Gastroesophageal sphincter (tissue), 4 donors: ENCODE results near the gene BTBD1. TPM values are rescaled to one million over a fixed set of nuclear protein-coding genes. Genes with fewer than 3 reads are reported as not detected.

Experiments
- ATAC-seq: fragments of 150-250 bp; one replicate; pipeline ENCODE4 v1.9.1; 2016; ENCODE audit warnings: mild to moderate bottlenecking, moderate library complexity
- H3K27ac ChIP-seq, 4 donors: fragments of 200-600 bp; sonication (generic) in 3 of 4; 1 replicate in 3 of 4; 2 replicates in 1 of 4; pipeline ENCODE4 v1.5.1; 2016 to 2019
- H3K27me3 ChIP-seq: fragments of 200-600 bp; sonication (generic); one replicate; pipeline ENCODE4 v1.5.1; 2019
- H3K36me3 ChIP-seq, 2 donors: fragments of 200-600 bp; sonication (generic); one replicate each; pipeline ENCODE4 v1.5.1; 2019; ENCODE audit warnings: control low read depth in 1 of 2
- H3K4me1 ChIP-seq, 3 donors: fragments of 200-600 bp; sonication (generic); 1 replicate in 2 of 3; 2 replicates in 1 of 3; pipeline ENCODE4 v1.5.1; 2016 to 2019; ENCODE audit warnings: control low read depth in 2 of 3
- H3K4me3 ChIP-seq, 2 donors: fragments of 200-600 bp; sonication (generic); one replicate each; pipeline ENCODE4 v1.5.1; 2019; ENCODE audit warnings: mild to moderate bottlenecking in 1 of 2, moderate library complexity in 1 of 2
- H3K9me3 ChIP-seq, 3 donors: fragments of 200-600 bp; sonication (generic); one replicate each; pipeline ENCODE4 v1.5.1; 2017 to 2019; ENCODE audit warnings: control low read depth in 2 of 3
- CTCF ChIP-seq, 4 experiments: fragments of 200-600 bp in 2 of 4; fragments of 450-650 bp in 2 of 4; sonication (generic) in 1 of 4; IDR thresholded peaks; one replicate each; pipeline ENCODE4 v1.5.1; 2017 to 2019; ENCODE audit warnings: antibody characterized with exemption in 4 of 4, mild to moderate bottlenecking in 2 of 4, moderate library complexity in 2 of 4
- EP300 ChIP-seq: sonication (generic); formaldehyde crosslinking; IDR thresholded peaks from one replicate; pipeline ENCODE4 v1.6.1; 2017; ENCODE audit warnings: antibody characterized with exemption, mild to moderate bottlenecking
- POLR2A ChIP-seq, 2 donors: fragments of 450-650 bp; IDR thresholded peaks; one replicate each; pipeline ENCODE4 v1.6.1; 2017; ENCODE audit warnings: antibody characterized with exemption in 2 of 2, mild to moderate bottlenecking in 2 of 2, moderate library complexity in 1 of 2
- POLR2AphosphoS5 ChIP-seq: sonication (generic); formaldehyde crosslinking; IDR thresholded peaks from one replicate; pipeline ENCODE4 v1.6.1; 2017; ENCODE audit warnings: antibody characterized with exemption
- WGBS, 2 donors: methylation state at CpG; one replicate each; pipeline ENCODE4 v1.1.5; 2018; ENCODE audit warnings: low coverage in 1 of 2; 5-methylcytosine and 5-hydroxymethylcytosine counted together
- total RNA-seq, 4 donors: library from RNA; depleted of rRNA; stranded (reverse); fragments of >200 nt; gene quantifications; one replicate each; pipeline ENCODE4 v1.1.0, GENCODE V29; 2016

The BTBD1 gene
- total RNA-seq, 4 donors from 2014 or later = 48.6 to 69.6 (median 60.5) TPM

- ATAC-seq = no peak
- peaks cover 61% of the 10 kb centered on the region for H3K27me3 ChIP-seq
These were observed 42.5 kb upstream of the BTBD1 start for GRCh38 chr15:83109532-83109931.

GRCh38 chr15:83108266-83109219, 41.5 kb upstream of the BTBD1 start:
- Histone ChIP-seq H3K27me3 (peaks cover 69% of the 10 kb centered on the region), H3K36me3 (no peaks in the 10 kb centered on the region), H3K4me1 (peaks cover 0 to 21% (median 5%) of the 10 kb centered on the region in 3 donors), H3K27ac (peak overlapping the region in 3 of 4 donors; percentile 57 to 77 (median 58)), H3K9me3 (no peaks in the 10 kb centered on the region), H3K4me3 (peak overlapping the region in 1 of 2 donors; percentile 62)
- TF ChIP-seq CTCF (IDR thresholded peaks at IDR 0.05) (no peak), POLR2A (IDR thresholded peaks at IDR 0.05) (peak in 1 of 2 donors; percentile 27), POLR2AphosphoS5 (no peak), EP300 (no peak)
- WGBS, 2 donors = 57 to 67% methylated on average over 3 to 5 of the region's 21 CpGs
- peak; percentile 72 for ATAC-seq

More at GRCh38 chr15:83109532-83109931, 42.5 kb upstream of the BTBD1 start:
- Histone ChIP-seq H3K4me3 (no peak overlapping the region), H3K27ac (no peak overlapping the region), H3K9me3 (no peaks in the 10 kb centered on the region), H3K36me3 (peaks cover 0 to 7% of the 10 kb centered on the region in 2 donors), H3K4me1 (peaks cover 0 to 21% (median 5%) of the 10 kb centered on the region in 3 donors)
- no peak for TF ChIP-seq POLR2AphosphoS5
- no peak for TF ChIP-seq POLR2A (IDR thresholded peaks at IDR 0.05)
- no peak for TF ChIP-seq CTCF (IDR thresholded peaks at IDR 0.05)
- no peak for TF ChIP-seq EP300
- 63 to 84% methylated on average over 1 to 8 of the region's 12 CpGs for WGBS, 2 donors

GRCh38 chr15:83107841-83108181, 40.8 kb upstream of the BTBD1 start:
- no peaks in the 10 kb centered on the region for H3K9me3 ChIP-seq
- 17 to 29% methylated on average over 2 to 4 of the region's 30 CpGs for WGBS, 2 donors

GRCh38 chr15:83106994-83107840, 40.2 kb upstream of the BTBD1 start, which contains the start of gene TM6SF1:
Gene TM6SF1, plus strand, starts transcription at chr15:83107645. Its CDS starts 36 bp downstream, at chr15:83107681.
- Histone ChIP-seq H3K36me3 (no peaks in the 10 kb centered on the region), H3K27me3 (peaks cover 80% of the 10 kb centered on the region), H3K9me3 (no peaks in the 10 kb centered on the region), H3K27ac (peak within 1 kb of the TSS in 3 of 4 donors; percentile 57 to 77 (median 58)), H3K4me3 (peak within 1 kb of the TSS; percentile 24 to 62), H3K4me1 (peaks cover 0 to 21% (median 5%) of the 10 kb centered on the region in 3 donors)
- ATAC-seq = no peak
- TF ChIP-seq EP300 (no peak), CTCF (IDR thresholded peaks at IDR 0.05) (peak in 1 of 4 experiments; percentile 10), POLR2A (IDR thresholded peaks at IDR 0.05) (peak in 1 of 2 donors; percentile 18)
- 1% methylated on average over 9 to 10 of the region's 97 CpGs for WGBS, 2 donors

More at GRCh38 chr15:83107841-83108181, 40.8 kb upstream of the BTBD1 start:
- Histone ChIP-seq H3K27ac (peak overlapping the region in 3 of 4 donors; percentile 56 to 77 (median 58)), H3K4me3 (peak overlapping the region; percentile 24 to 62), H3K27me3 (peaks cover 75% of the 10 kb centered on the region), H3K36me3 (no peaks in the 10 kb centered on the region), H3K4me1 (peaks cover 0 to 21% (median 5%) of the 10 kb centered on the region in 3 donors)
- TF ChIP-seq CTCF (IDR thresholded peaks at IDR 0.05) (no peak), POLR2AphosphoS5 (no peak), POLR2A (IDR thresholded peaks at IDR 0.05) (no peak), EP300 (no peak)
- ATAC-seq = no peak
